Measurements from ENCODE around the gene AHSP. TPM values are rescaled to one million over a fixed set of nuclear protein-coding genes. Genes with fewer than 3 reads are reported as not detected.
"Not testable (repeated sequence)": the region's sequence is repeated elsewhere in the genome, so short reads cannot be mapped to it uniquely, and the experiment has no call there.

The AHSP gene
- total and polyA plus RNA-seq, 10 of the 15 experiments (the other 5 are each of a cell fraction or from before 2014, with no cell fraction given) = not detected

DNA sequence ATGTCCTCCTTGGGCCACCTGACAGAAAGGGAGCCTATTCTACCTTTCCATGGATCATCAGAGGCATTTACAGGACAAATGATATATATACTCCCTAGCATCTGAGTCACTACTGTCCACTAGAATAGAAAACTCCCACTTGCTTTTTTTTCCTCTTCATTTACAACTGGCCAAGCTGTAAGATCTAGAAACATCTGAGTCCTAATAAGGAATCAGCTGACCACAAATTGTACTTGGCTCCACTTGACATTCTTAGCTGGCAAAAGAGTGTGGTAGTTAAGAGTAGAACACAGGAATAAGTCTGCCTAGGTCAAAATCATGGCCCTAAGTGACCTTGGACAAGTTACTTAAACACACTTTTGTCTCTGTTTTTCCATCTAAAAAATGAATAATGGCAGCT is 24.7 kb upstream of the AHSP start (continued):
- TF ChIP-seq, protein P1, sequence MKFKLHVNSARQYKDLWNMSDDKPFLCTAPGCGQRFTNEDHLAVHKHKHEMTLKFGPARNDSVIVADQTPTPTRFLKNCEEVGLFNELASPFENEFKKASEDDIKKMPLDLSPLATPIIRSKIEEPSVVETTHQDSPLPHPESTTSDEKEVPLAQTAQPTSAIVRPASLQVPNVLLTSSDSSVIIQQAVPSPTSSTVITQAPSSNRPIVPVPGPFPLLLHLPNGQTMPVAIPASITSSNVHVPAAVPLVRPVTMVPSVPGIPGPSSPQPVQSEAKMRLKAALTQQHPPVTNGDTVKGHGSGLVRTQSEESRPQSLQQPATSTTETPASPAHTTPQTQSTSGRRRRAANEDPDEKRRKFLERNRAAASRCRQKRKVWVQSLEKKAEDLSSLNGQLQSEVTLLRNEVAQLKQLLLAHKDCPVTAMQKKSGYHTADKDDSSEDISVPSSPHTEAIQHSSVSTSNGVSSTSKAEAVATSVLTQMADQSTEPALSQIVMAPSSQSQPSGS (IDR thresholded peaks at IDR 0.05; ENCODE audit: low read length) = no peak
- TF ChIP-seq YY1 (IDR thresholded peaks at IDR 0.05; ENCODE audit: low read depth, low read length) = no peak
- TF ChIP-seq TCF12 (IDR thresholded peaks at IDR 0.05; ENCODE audit: low read depth, low read length) = no peak
- no peak for TF ChIP-seq TCF3 (IDR thresholded peaks at IDR 0.05; ENCODE audit: borderline replicate concordance, insufficient read depth, low read depth, low read length)
- TF ChIP-seq, protein P2, sequence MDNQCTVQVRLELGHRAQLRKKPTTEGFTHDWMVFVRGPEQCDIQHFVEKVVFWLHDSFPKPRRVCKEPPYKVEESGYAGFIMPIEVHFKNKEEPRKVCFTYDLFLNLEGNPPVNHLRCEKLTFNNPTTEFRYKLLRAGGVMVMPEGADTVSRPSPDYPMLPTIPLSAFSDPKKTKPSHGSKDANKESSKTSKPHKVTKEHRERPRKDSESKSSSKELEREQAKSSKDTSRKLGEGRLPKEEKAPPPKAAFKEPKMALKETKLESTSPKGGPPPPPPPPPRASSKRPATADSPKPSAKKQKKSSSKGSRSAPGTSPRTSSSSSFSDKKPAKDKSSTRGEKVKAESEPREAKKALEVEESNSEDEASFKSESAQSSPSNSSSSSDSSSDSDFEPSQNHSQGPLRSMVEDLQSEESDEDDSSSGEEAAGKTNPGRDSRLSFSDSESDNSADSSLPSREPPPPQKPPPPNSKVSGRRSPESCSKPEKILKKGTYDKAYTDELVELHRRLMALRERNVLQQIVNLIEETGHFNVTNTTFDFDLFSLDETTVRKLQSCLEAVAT (IDR thresholded peaks at IDR 0.05) = no peak

DNA sequence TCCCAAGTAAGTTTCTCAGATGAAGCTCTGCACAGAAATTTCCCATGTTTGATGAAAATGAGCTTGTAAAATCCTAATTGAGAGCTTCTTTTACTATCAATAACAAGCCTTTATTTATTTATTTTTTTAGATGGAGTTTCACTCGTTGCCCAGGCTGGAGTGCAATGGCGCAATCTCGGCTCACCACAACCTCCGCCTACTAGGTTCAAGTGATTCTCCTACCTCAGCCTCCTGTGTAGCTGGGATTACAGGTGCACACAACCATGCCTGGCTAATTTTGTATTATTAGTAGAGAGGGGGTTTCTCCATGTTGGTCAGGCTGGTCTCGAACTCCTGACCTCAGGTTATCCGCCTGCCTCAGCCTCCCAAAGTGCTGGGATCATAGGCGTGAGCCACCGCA is 24.1 kb upstream of the AHSP start:
- peaks cover 14% of the 10 kb centered on the region for H3K4me1 ChIP-seq (ENCODE audit: control insufficient read depth, insufficient read depth, low read length)
- intact Hi-C loops (cut with micrococcal nuclease; ENCODE audit: unreplicated experiment) = loop anchor here (10.0 kb wide), 1 partner anchor 61 kb away; no protein-coding TSS in a partner anchor
- POLR2A ChIA-PET = not testable (repeated sequence)

More for the DNA sequence above, 24.1 kb upstream of the AHSP start:
- in situ Hi-C loops (cut with MboI); RAD21 ChIA-PET (ENCODE audit: unreplicated experiment); H3K27ac ChIP-seq (ENCODE audit: control insufficient read depth, insufficient read depth); FAIRE-seq; H3K9ac ChIP-seq (ENCODE audit: control insufficient read depth, insufficient read depth, low read length); BruUV-seq (replicated peaks); DNase-seq (ENCODE audit: low read depth, low spot score); H3K4me3 ChIP-seq; H3K36me3 ChIP-seq (ENCODE audit: control insufficient read depth in 2 of 2, insufficient read depth in 2 of 2, low read length in 1 of 2); H4K20me1 ChIP-seq (ENCODE audit: control insufficient read depth, insufficient read depth); ATAC-seq; H3K9me3 ChIP-seq (replicated peaks; ENCODE audit: control insufficient read depth, insufficient read depth, low read length); H3K4me2 ChIP-seq (ENCODE audit: control insufficient read depth, insufficient read depth); H2AFZ ChIP-seq (ENCODE audit: control insufficient read depth, low read depth, low read length); H3K27me3 ChIP-seq (replicated peaks in 1 of 2; ENCODE audit: control insufficient read depth in 2 of 2, insufficient read depth in 2 of 2, low read length in 1 of 2): not testable (repeated sequence)
- ChIA-PET SMC1A (ENCODE audit: uncharacterized antibody, unreplicated experiment) (interaction anchor here (1.0 kb wide), 1 partner anchor 365 kb away, joined by 3 read pairs; no protein-coding TSS in a partner anchor), CTCF (interaction anchor here (1.8 kb wide), 1 partner anchor 42 kb away, joined by 11 read pairs; no protein-coding TSS in a partner anchor)
- peaks cover 18% of the 10 kb centered on the region for H3K79me2 ChIP-seq (ENCODE audit: control insufficient read depth, insufficient read depth, low read length)
- over 99% methylated on average over 8 of the region's 8 CpGs for WGBS (ENCODE audit: insufficient coverage, insufficient replicate concordance, low lambda C conversion rate, missing lambda C conversion rate)

Measured in GM12878 (cell line).